Esophagus (tissue), 2 donors: Measurements from ENCODE around the gene COA7. TPM values are rescaled to one million over a fixed set of nuclear protein-coding genes. Genes with fewer than 3 reads are reported as not detected.

Experiments
- H3K27ac ChIP-seq, 2 donors: one replicate each; pipeline ENCODE4 v1.5.1; 2013; ENCODE audit warnings: low read depth in 2 of 2, mild to moderate bottlenecking in 2 of 2, inconsistent platforms in 1 of 2, low read length in 1 of 2, moderate library complexity in 1 of 2
- H3K27me3 ChIP-seq, 2 donors: one replicate each; pipeline ENCODE4 v1.6.1; 2013; ENCODE audit warnings: low read length in 2 of 2, control low read depth in 1 of 2, mild to moderate bottlenecking in 1 of 2; ENCODE audit not compliant: insufficient read depth in 2 of 2, control insufficient read depth in 1 of 2
- H3K36me3 ChIP-seq, 2 donors: one replicate each; pipeline ENCODE4 v1.6.1; 2013; ENCODE audit warnings: low read length in 1 of 2; ENCODE audit not compliant: control insufficient read depth in 2 of 2, insufficient read depth in 2 of 2
- H3K4me1 ChIP-seq, 2 donors: one replicate each; pipeline ENCODE4 v1.6.1; 2013; ENCODE audit warnings: low read length in 1 of 2; ENCODE audit not compliant: control insufficient read depth in 2 of 2, insufficient read depth in 2 of 2
- H3K4me3 ChIP-seq, 2 donors: one replicate each; pipeline ENCODE4 v1.5.1; 2013; ENCODE audit warnings: low read length in 2 of 2, mild to moderate bottlenecking in 2 of 2, low read depth in 1 of 2, moderate library complexity in 1 of 2
- H3K9me3 ChIP-seq, 2 donors: one replicate each; pipeline ENCODE4 v1.6.1; 2013; ENCODE audit warnings: mild to moderate bottlenecking in 2 of 2, low read depth in 1 of 2, low read length in 1 of 2, moderate library complexity in 1 of 2; ENCODE audit not compliant: control insufficient read depth in 2 of 2, insufficient read depth in 1 of 2
- WGBS, 2 donors: extraction: QIAGEN DNeasy Blood & Tissue Kit; methylation state at CpG; one replicate each; pipeline ENCODE4 v1.1.7; 2013; 5-methylcytosine and 5-hydroxymethylcytosine counted together
- polyA plus RNA-seq, 2 donors: library from polyadenylated mRNA; stranded (reverse); fragments of 200-250 nt; gene quantifications; one replicate each; pipeline ENCODE4 v1.2.3, GENCODE V29; 2013
- donor health status: healthy with polysubstance abuse.
- donor health status: Bipolar disorder and iron deficiency.

Gene COA7
- polyA plus RNA-seq, 2 donors = 4.0 to 8.3 TPM

DNA sequence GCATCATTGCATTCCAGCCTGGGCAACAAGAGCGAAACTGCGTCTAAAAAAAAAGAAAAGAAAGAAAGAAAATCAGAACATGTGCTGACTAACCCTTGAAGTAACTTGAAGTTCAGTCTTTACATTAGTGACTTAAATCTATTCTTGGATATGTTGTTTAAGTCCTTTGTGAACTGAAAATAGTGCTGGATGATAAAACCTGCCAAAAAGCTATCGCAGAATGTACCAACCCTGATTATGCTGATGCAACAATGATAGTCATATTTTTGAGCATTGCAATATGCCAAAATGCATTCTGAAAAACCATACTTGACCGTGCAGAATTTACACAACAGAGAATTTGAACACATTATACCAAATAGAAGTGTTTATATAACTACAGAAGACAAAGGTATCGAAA, 34.4 kb downstream of the COA7 start:
- H3K4me3 ChIP-seq = no peak overlapping the region
- no peak overlapping the region for H3K27ac ChIP-seq
- H3K36me3 ChIP-seq = no peaks in the 10 kb centered on the region
- H3K9me3 ChIP-seq = no peaks in the 10 kb centered on the region
- WGBS, 2 donors = 75 to 77% methylated on average over 5 of the region's 5 CpGs
- no peaks in the 10 kb centered on the region for H3K27me3 ChIP-seq
- no peaks in the 10 kb centered on the region for H3K4me1 ChIP-seq

DNA sequence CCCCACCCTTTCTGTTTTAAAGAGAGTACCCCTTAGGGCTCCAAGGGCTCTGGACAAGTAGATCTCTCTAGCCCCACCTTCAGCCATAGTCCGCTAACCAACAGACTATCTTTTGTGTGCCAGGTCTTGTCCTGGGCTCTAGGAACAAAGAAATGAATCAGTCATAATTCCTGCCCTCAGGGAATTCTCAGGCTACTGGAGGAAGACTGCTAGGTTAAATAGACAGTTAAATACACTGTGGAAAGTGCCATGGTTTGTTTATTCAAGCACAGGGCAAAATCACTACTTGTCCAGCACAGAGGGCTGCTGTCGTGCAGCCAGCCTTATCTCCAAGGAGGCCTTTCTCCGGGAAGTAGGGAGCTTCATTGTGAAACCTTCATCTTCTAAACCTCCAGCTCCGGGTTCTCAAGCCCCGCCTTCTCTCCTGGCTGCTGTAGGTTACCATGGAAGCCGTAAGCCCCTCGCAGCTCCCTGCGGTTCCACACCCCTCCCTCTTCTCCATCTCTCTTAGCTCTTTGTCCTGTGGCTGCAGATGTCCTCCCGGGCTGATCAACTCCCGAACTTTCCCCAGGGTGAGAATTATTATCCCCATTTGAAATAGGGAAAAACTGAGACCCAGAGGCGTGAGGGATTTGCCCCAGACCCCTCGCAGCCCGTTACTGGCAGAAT, 35.4 kb downstream of the COA7 start:
- Histone ChIP-seq H3K36me3 (no peaks in the 10 kb centered on the region), H3K9me3 (no peaks in the 10 kb centered on the region), H3K4me1 (no peaks in the 10 kb centered on the region), H3K4me3 (no peak overlapping the region), H3K27me3 (no peaks in the 10 kb centered on the region), H3K27ac (no peak overlapping the region)
- WGBS, 2 donors = 27 to 32% methylated on average over 13 of the region's 13 CpGs

DNA sequence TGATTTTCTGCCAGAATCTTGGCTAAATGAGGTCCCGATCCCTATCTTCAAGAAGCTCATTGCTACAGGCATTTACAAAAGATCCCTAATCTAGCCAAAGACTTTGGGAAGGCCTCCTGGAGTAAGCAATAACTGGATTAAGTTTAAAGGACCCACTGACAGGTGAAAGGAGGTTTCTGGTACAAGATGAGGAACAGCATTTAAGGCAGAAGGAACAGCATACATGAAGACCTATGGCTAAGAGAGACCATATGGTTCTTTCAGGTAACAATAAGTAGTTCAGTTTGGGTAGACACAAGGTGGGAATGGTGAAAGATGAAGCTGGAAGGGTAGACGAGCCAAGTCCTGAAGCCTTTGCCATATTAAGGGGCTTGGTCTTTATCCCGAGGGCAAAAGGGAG, 37.3 kb downstream of the COA7 start:
- Histone ChIP-seq H3K27ac (no peak overlapping the region), H3K27me3 (no peaks in the 10 kb centered on the region), H3K36me3 (no peaks in the 10 kb centered on the region), H3K4me3 (no peak overlapping the region), H3K4me1 (no peaks in the 10 kb centered on the region), H3K9me3 (no peaks in the 10 kb centered on the region)
- 75% methylated on average over 3 of the region's 3 CpGs for WGBS, 2 donors

DNA sequence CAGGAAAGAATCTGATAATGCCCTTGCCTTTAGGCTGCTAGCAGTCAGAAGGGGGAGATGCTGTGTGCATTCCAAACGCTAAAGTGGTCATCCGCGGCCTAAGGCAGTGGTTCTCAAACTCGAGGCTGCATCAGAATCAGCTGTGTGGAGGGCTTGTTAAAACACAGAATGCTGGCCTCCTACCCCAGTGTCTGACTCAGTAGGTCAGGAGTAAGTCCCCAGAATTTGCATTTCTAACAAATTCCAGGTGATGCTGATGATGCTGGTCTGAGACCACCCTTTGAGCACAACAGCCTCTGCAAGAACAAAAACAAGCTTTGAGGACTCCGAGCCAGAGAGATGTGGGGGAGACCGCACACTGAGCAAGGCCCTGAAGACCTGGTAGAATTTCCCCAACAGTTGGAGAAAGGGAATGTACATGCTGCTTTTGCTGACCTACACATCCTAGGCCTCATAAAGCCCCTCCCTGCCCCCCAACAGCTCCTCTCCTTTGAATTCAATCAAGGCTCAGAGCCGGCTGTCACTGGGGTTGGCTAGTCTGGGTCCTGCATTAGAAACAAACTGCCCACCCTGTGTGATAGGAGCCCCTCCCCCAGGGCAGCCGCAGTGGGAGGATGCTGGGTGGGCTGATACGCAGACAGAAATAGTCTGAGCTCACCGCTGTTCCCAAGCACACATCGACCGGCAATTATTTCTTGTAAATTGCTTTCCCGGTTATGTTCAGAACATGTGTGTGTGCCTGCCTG, 38.1 kb downstream of the COA7 start:
- Histone ChIP-seq H3K4me1 (no peaks in the 10 kb centered on the region), H3K9me3 (no peaks in the 10 kb centered on the region), H3K27ac (no peak overlapping the region), H3K4me3 (no peak overlapping the region), H3K36me3 (no peaks in the 10 kb centered on the region), H3K27me3 (no peaks in the 10 kb centered on the region)
- 75% methylated on average over 13 of the region's 13 CpGs for WGBS, 2 donors

DNA sequence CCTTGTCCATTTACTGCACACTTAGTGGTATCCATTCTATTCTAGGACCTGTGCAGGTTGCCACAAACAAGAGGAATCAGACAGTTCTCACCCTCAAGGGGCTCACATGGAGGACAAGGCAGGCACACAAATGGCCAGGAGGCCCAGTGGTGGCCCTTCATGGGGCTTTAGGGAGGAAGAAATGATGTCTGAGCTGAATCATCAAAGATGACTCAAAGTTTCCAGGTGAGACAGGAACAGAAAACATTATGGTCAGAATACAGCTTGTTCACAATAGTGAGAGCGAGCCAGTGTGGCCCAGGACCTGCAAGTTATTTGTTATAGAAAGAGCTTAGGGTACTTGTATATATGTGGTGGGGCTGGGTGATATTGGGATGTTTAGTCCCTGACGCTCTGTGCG, 38.8 kb downstream of the COA7 start:
- H3K27ac ChIP-seq = no peak overlapping the region
- H3K36me3 ChIP-seq = no peaks in the 10 kb centered on the region
- H3K4me3 ChIP-seq = no peak overlapping the region
- no peaks in the 10 kb centered on the region for H3K9me3 ChIP-seq
- 91 to 95% methylated on average over 3 of the region's 3 CpGs for WGBS, 2 donors
- no peaks in the 10 kb centered on the region for H3K4me1 ChIP-seq
- no peaks in the 10 kb centered on the region for H3K27me3 ChIP-seq

DNA sequence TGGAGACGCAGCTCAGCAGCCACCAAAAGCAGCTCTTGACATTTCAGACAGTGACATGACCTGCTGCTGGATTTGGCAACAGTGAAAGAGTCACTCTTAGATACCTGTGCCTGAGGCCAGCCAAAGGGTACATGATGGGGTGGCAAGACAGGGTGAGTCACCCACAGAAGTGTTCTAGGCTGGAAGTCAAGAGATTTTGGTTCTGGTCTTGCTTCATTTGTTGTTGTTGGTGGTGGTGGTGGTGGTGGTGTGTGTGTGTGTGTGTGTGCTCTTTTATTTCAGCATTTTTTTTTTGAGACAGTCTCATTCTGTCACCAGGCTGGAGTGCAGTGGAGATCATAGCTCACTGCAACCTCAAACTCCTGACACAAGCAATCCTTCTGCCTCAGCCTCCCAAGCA, 39.4 kb downstream of the COA7 start:
- H3K27me3 ChIP-seq = no peaks in the 10 kb centered on the region
- H3K27ac ChIP-seq = no peak overlapping the region
- no peaks in the 10 kb centered on the region for H3K36me3 ChIP-seq
- no peaks in the 10 kb centered on the region for H3K4me1 ChIP-seq
- 67 to 91% methylated on average over 1 of the region's 1 CpG for WGBS, 2 donors
- H3K4me3 ChIP-seq = no peak overlapping the region
- no peaks in the 10 kb centered on the region for H3K9me3 ChIP-seq

DNA sequence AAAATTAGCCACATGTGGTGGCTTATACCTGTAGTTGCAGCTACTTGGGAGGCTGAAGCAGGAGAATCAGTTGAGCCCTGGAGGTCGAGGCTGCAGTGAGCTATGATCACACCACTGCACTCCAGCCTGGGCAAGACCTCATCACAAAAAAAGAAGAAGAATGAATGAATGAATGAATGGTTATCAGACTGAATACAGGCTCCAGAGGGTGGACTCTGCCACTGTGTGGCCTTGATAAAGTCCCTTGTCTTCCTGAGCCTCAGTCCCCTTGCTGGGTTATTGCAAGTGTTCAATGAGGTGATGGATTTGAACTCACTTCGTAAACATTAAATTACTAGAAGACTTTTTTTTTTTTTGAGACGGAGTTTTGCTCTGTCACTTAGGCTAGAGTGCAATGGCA, 40.4 kb downstream of the COA7 start:
- Histone ChIP-seq H3K4me1 (no peaks in the 10 kb centered on the region), H3K27ac (no peak overlapping the region), H3K4me3 (no peak overlapping the region), H3K36me3 (no peaks in the 10 kb centered on the region), H3K27me3 (no peaks in the 10 kb centered on the region), H3K9me3 (no peaks in the 10 kb centered on the region)
- 92 to 93% methylated on average over 3 of the region's 3 CpGs for WGBS, 2 donors

DNA sequence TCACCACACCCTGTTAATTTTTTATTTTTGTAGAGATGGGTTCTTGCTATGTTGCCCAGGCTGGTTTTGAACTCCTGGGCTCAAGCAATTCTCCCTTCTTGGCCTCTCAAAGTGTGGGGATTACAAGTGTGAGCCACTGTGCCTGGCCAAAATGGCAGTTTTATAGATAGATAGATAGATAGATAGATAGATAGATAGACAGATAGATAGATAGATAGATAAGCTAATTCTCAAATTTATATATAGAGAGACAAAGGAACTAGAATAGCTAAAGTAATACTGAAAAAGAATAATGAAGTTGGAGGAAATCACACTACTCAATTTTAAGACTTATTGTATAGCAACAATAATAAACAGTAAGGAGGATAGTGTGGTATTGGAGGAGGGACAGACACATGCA, 44.1 kb downstream of the COA7 start:
- H3K4me1 ChIP-seq = no peaks in the 10 kb centered on the region
- H3K27ac ChIP-seq = no peak overlapping the region
- H3K36me3 ChIP-seq = no peaks in the 10 kb centered on the region
- no peaks in the 10 kb centered on the region for H3K27me3 ChIP-seq
- H3K9me3 ChIP-seq = no peaks in the 10 kb centered on the region
- no peak overlapping the region for H3K4me3 ChIP-seq

DNA sequence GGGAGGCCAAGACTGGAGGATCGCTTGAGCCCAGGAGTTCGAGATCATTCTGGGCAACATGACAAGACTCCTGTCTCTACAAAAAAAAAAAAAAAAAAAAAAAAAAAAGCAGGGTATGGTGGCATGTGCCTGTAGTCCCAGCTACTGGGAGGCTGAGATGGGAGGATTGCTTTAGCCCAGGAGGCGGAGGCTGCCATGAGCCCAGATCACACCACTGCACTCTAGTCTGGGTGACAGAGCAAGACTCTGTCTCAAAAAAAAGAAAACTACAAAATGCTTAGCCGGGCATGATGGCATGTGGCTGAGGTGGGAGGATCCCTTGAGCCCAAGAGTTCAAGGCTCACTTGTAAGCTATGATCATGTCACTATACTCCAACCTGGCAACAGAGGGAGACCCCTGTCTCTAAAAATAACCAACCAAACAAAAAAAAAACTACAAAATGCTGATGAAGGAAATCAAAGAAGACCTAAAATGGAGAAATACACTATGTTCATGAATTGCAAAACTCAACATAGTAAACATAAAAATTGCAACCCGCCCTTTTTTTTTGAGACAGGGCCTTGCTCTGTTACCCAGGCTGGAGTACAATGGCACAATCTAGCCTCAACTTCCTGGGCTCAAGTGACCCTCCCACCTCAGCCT, 44.8 kb downstream of the COA7 start:
- no peak overlapping the region for H3K27ac ChIP-seq
- 95% methylated on average over 5 of the region's 5 CpGs for WGBS, 2 donors

DNA sequence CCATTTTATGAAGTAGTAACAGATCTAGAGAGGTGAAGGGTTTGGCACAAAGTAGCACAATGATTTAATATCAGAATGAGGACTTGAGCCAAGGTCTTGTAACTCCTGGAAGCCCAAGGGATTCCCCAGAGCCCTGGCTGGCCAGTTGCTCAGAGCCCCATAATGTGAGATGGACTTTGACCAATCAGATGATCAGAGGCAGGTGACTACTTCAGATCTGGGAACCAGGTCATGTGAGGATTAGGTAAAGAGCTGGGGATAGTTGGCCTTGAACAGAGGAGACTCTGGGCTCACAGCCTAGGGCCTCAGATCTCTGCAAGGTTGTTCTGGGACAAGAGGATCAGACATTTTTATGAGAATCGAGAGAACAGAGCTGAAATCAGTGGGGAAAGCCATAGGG, 46.2 kb downstream of the COA7 start:
- Histone ChIP-seq H3K36me3 (no peaks in the 10 kb centered on the region), H3K4me1 (no peaks in the 10 kb centered on the region), H3K9me3 (no peaks in the 10 kb centered on the region), H3K27ac (no peak overlapping the region), H3K4me3 (no peak overlapping the region), H3K27me3 (no peaks in the 10 kb centered on the region)
- 82 to 84% methylated on average over 1 of the region's 1 CpG for WGBS, 2 donors

More for the DNA sequence above, 44.8 kb downstream of the COA7 start:
- Histone ChIP-seq H3K4me1 (no peaks in the 10 kb centered on the region), H3K27me3 (no peaks in the 10 kb centered on the region), H3K9me3 (no peaks in the 10 kb centered on the region), H3K36me3 (no peaks in the 10 kb centered on the region), H3K4me3 (no peak overlapping the region)
